Activated B cell treated with CpG ODN at 0.5 μM for 24 hours (primary cell): ENCODE data around the gene PPP2R2C. TPM values are rescaled to one million over a fixed set of nuclear protein-coding genes. Genes with fewer than 3 reads are reported as not detected.

Experiments used
- ATAC-seq: fragments of 200-7000 bp; cut with Tn5 transposase; one replicate; pipeline ENCODE4 v1.10.0; 2021; ENCODE audit warnings: low read depth, mild to moderate bottlenecking, moderate library complexity
- CTCF ChIA-PET: fragments of 350-600 bp; sonication (Branson Sonifier 250); formaldehyde crosslinking; loops from one replicate; lab custom pipeline; 2021; ENCODE audit warnings: antibody characterized with exemption; lab: Charles Lee
- POLR2A ChIA-PET: fragments of 350-600 bp; sonication (Branson Sonifier 250); formaldehyde crosslinking; loops from one replicate; lab custom pipeline; 2021; ENCODE audit warnings: antibody characterized with exemption; lab: Charles Lee
- DNase-seq: peaks from one replicate; pipeline ENCODE4 v3.0.0; 2022
- H3K27ac Mint-ChIP-seq: one replicate; pipeline ENCODE4 v1.8.0; 2020; ENCODE audit warnings: mixed read lengths
- H3K27me3 Mint-ChIP-seq: one replicate; pipeline ENCODE4 v1.8.0; 2021; ENCODE audit warnings: mixed read lengths
- H3K36me3 Mint-ChIP-seq: one replicate; pipeline ENCODE4 v1.8.0; 2021; ENCODE audit warnings: low read depth, mixed read lengths
- H3K4me1 Mint-ChIP-seq: one replicate; pipeline ENCODE4 v1.8.0; 2021; ENCODE audit warnings: mixed read lengths
- H3K4me3 Mint-ChIP-seq: one replicate; pipeline ENCODE4 v1.8.0; 2020; ENCODE audit warnings: mild to moderate bottlenecking, mixed read lengths
- H3K9me3 Mint-ChIP-seq: one replicate; pipeline ENCODE4 v1.8.0; 2020; ENCODE audit warnings: mixed read lengths
- intact Hi-C: fragments of 100-400 bp; cut with micrococcal nuclease; formaldehyde crosslinking; loops from one replicate; pipeline ENCODE4 v1.15.1; 2024
- total RNA-seq: library from RNA; stranded (reverse); gene quantifications from 2 replicates; pipeline ENCODE4 v1.2.3, GENCODE V29; 2022
- TF ChIP-seq, protein P1 (sequence below): fragments of 200-600 bp; IDR thresholded peaks from one replicate; pipeline ENCODE4 v1.8.0; 2022; ENCODE audit warnings: antibody characterized with exemption, mild to moderate bottlenecking

Gene PPP2R2C
- total RNA-seq, 1 donor from 2014 or later = not detected

DNA sequence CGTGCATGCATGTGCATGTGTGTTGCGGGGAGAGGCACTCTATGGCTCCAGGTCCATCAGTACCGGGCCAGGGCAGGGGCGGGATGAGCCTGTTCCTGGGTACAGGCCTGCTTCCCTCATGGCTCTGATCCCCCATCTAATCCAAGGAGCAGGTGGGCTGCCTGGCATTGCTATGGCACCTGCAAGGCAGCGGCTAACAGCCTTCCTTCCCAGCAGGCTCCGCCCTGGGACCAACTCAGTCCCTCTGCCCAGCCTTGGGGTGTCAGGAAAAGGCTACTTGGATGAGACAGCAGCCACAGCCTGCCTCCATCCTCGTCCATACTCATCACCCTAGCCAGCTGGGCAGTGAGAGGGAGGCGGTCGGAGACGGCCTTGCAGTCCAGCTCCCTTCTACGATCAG is 46.5 kb downstream of the PPP2R2C start:
- ATAC-seq = no peak
- ChIA-PET CTCF (no interaction called here), POLR2A (no interaction called here)
- H3K9me3 Mint-ChIP-seq = no peaks in the 10 kb centered on the region
- H3K36me3 Mint-ChIP-seq = no peaks in the 10 kb centered on the region
- no peaks in the 10 kb centered on the region for H3K27me3 Mint-ChIP-seq
- intact Hi-C loops = no loop called here
- no peak overlapping the region for H3K27ac Mint-ChIP-seq
- DNase-seq = no peak
- TF ChIP-seq, protein P1, sequence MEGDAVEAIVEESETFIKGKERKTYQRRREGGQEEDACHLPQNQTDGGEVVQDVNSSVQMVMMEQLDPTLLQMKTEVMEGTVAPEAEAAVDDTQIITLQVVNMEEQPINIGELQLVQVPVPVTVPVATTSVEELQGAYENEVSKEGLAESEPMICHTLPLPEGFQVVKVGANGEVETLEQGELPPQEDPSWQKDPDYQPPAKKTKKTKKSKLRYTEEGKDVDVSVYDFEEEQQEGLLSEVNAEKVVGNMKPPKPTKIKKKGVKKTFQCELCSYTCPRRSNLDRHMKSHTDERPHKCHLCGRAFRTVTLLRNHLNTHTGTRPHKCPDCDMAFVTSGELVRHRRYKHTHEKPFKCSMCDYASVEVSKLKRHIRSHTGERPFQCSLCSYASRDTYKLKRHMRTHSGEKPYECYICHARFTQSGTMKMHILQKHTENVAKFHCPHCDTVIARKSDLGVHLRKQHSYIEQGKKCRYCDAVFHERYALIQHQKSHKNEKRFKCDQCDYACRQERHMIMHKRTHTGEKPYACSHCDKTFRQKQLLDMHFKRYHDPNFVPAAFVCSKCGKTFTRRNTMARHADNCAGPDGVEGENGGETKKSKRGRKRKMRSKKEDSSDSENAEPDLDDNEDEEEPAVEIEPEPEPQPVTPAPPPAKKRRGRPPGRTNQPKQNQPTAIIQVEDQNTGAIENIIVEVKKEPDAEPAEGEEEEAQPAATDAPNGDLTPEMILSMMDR = no peak
- no peak overlapping the region for H3K4me3 Mint-ChIP-seq
- no peaks in the 10 kb centered on the region for H3K4me1 Mint-ChIP-seq

DNA sequence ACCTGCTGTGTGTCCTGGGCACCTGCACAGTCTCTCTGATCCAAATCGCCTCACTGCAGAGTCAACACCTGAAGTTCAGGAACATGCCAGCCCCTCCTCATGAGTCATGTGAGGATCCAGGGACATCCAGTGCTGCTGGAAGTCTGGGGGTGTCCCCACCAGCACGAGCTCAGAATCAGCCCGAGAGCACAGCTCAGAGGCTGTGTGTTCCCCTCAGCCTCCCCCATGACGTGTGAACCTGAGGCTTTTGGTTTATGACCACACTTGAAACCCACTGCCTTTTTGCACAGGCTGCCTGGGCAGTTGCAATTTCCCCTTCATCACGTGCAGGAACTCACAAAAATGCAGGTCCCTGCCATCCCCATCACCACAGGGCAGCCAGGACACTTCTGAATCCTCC is 47.1 kb downstream of the PPP2R2C start:
- no peaks in the 10 kb centered on the region for H3K27me3 Mint-ChIP-seq
- no peak for DNase-seq
- intact Hi-C loops = no loop called here
- H3K27ac Mint-ChIP-seq = no peak overlapping the region
- CTCF ChIA-PET = no interaction called here
- H3K4me3 Mint-ChIP-seq = no peak overlapping the region
- no peaks in the 10 kb centered on the region for H3K9me3 Mint-ChIP-seq
- no peaks in the 10 kb centered on the region for H3K4me1 Mint-ChIP-seq
- POLR2A ChIA-PET = no interaction called here
- TF ChIP-seq, protein P1 = no peak
- ATAC-seq = no peak
- no peaks in the 10 kb centered on the region for H3K36me3 Mint-ChIP-seq

DNA sequence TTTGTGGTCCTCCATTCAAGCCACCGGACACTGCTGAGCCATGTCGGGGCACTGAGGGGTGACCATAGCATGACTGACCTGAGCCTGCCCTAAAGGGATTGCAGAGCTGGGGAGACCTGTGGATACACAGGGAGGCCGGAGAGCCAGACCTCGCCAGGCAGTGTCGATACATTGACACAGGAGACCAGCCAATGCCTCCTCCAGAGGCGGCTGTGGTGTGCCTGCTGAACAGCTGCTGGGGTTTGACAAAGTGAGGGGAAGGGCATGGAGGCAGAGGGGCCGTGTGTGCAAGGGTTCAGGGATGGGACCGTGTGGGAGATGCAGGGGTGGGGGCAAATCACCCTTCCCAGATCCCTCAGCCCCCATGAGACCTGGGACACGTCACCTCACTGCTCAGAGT is 48.0 kb downstream of the PPP2R2C start:
- H3K36me3 Mint-ChIP-seq = no peaks in the 10 kb centered on the region
- no peaks in the 10 kb centered on the region for H3K4me1 Mint-ChIP-seq
- intact Hi-C loops = no loop called here
- H3K27me3 Mint-ChIP-seq = no peaks in the 10 kb centered on the region
- H3K9me3 Mint-ChIP-seq = no peaks in the 10 kb centered on the region
- ChIA-PET CTCF (no interaction called here), POLR2A (no interaction called here)
- no peak for ATAC-seq
- no peak overlapping the region for H3K4me3 Mint-ChIP-seq
- TF ChIP-seq, protein P1 = no peak
- no peak overlapping the region for H3K27ac Mint-ChIP-seq
- no peak for DNase-seq

DNA sequence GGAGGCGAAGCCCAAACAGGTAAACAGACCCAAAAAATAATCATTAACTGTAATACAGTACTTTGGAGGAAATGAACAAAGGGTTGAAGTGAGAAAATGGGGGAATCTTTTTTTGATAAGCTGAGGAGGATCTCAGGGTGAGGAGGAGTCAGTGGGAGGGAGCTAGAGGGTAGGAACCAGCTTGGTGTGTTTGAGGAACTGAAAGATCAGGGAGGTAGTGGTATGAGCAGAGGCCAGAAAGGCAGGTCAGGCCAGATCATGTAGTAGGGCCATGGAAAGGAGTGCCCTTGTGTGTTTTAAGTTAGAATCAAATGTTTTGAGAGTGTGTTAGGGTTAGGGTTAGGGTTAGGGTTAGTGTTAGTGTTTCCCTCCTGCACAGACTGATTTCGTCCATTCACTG is 48.8 kb downstream of the PPP2R2C start:
- no peak for DNase-seq
- POLR2A ChIA-PET = no interaction called here
- no peak overlapping the region for H3K4me3 Mint-ChIP-seq
- TF ChIP-seq, protein P1 = no peak
- CTCF ChIA-PET = no interaction called here
- H3K9me3 Mint-ChIP-seq = no peaks in the 10 kb centered on the region
- H3K4me1 Mint-ChIP-seq = no peaks in the 10 kb centered on the region
- no peaks in the 10 kb centered on the region for H3K27me3 Mint-ChIP-seq
- H3K27ac Mint-ChIP-seq = no peak overlapping the region
- H3K36me3 Mint-ChIP-seq = no peaks in the 10 kb centered on the region
- intact Hi-C loops = no loop called here
- no peak for ATAC-seq

DNA sequence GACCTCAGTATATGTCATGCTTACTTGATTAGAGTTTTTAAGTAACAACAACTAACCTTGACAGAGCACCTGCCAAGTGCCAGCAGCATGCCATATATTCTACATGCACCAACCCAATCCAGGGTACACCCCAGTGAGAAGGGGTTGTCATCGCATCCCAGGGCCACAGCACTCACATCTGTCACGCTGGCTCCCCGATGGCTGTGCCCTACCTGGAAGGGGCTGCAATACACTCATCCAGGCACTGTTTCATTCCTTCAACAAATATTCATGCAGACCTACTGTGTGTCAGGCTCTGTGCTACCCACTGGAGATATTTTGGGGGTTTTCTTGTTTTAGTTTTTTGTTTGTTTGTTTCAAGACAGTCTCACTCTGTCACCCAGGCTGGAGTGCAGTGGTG is 49.5 kb downstream of the PPP2R2C start:
- ATAC-seq (no peak), DNase-seq (no peak)
- CTCF ChIA-PET = no interaction called here
- Mint-ChIP-seq H3K36me3 (no peaks in the 10 kb centered on the region), H3K27me3 (peaks cover 2% of the 10 kb centered on the region), H3K27ac (no peak overlapping the region), H3K9me3 (no peaks in the 10 kb centered on the region), H3K4me1 (no peaks in the 10 kb centered on the region), H3K4me3 (no peak overlapping the region)
- intact Hi-C loops = no loop called here
- POLR2A ChIA-PET = no interaction called here
- TF ChIP-seq, protein P1 = no peak
